ENCODE results near the gene TNFRSF14. TPM values are rescaled to one million over a fixed set of nuclear protein-coding genes. Genes with fewer than 3 reads are reported as not detected.

Gene TNFRSF14
- total RNA-seq, 4 donors from 2014 or later: 64.9 to 105 (median 91.1) TPM

GRCh38 chr1:2602866-2603520, 46.8 kb downstream of the TNFRSF14 start:
- H3K4me3 ChIP-seq: no peak overlapping the region
- TF ChIP-seq CTCF (IDR thresholded peaks at IDR 0.05) (no peak), POLR2A (IDR thresholded peaks at IDR 0.05) (no peak), EP300 (IDR thresholded peaks at IDR 0.05) (no peak)
- no peak overlapping the region for H3K27ac ChIP-seq
- peak in 1 of 2 donors; percentile 6 for DNase-seq (ENCODE audit: low spot score in 2 of 2)
- peaks cover 0 to 9% (median 0%) of the 10 kb centered on the region in 4 donors for H3K4me1 ChIP-seq
- H3K36me3 ChIP-seq: no peaks in the 10 kb centered on the region
- H3K27me3 ChIP-seq: peaks cover 0 to 6% of the 10 kb centered on the region in 2 donors
- WGBS, 2 donors: 77 to 84% methylated on average over 11 to 12 of the region's 18 CpGs
- H3K9me3 ChIP-seq: peaks cover 0 to 39% (median 3%) of the 10 kb centered on the region in 4 donors

GRCh38 chr1:2603521-2604155, 47.5 kb downstream of the TNFRSF14 start:
- Histone ChIP-seq H3K27me3 (peaks cover 0 to 6% of the 10 kb centered on the region in 2 donors), H3K9me3 (peaks cover 0 to 32% (median 3%) of the 10 kb centered on the region in 4 donors), H3K4me3 (no peak overlapping the region), H3K4me1 (peaks cover 0 to 9% (median 0%) of the 10 kb centered on the region in 4 donors), H3K27ac (no peak overlapping the region), H3K36me3 (no peaks in the 10 kb centered on the region)
- 79 to 85% methylated on average over 19 of the region's 25 CpGs for WGBS, 2 donors
- TF ChIP-seq CTCF (IDR thresholded peaks at IDR 0.05) (no peak), POLR2A (IDR thresholded peaks at IDR 0.05) (no peak)
- peak in 1 of 2 donors; percentile 7 for DNase-seq (ENCODE audit: low spot score in 2 of 2)

- Histone ChIP-seq H3K36me3 (no peaks in the 10 kb centered on the region), H3K4me1 (peaks cover 0 to 9% (median 0%) of the 10 kb centered on the region in 4 donors), H3K9me3 (peaks cover 0 to 26% (median 0%) of the 10 kb centered on the region in 4 donors), H3K27ac (no peak overlapping the region), H3K4me3 (no peak overlapping the region), H3K27me3 (peaks cover 0 to 6% of the 10 kb centered on the region in 2 donors)
- peak in 1 of 2 donors; percentile 8 for DNase-seq (ENCODE audit: low spot score in 2 of 2)
- TF ChIP-seq EP300 (IDR thresholded peaks at IDR 0.05): no peak
- no peak for TF ChIP-seq CTCF (IDR thresholded peaks at IDR 0.05)
- TF ChIP-seq POLR2A (IDR thresholded peaks at IDR 0.05): no peak
- 72 to 100% methylated on average over 5 to 6 of the region's 19 CpGs for WGBS, 2 donors
Measured at GRCh38 chr1:2604156-2604843, 48.1 kb downstream of the TNFRSF14 start.

- peak in 1 of 2 donors; percentile 11 for DNase-seq (ENCODE audit: low spot score in 2 of 2)
- 76 to 85% methylated on average over 8 to 12 of the region's 14 CpGs for WGBS, 2 donors
- Histone ChIP-seq H3K9me3 (peaks cover 0 to 19% (median 0%) of the 10 kb centered on the region in 4 donors), H3K27ac (no peak overlapping the region), H3K4me1 (peaks cover 0 to 9% (median 0%) of the 10 kb centered on the region in 4 donors), H3K36me3 (no peaks in the 10 kb centered on the region), H3K4me3 (no peak overlapping the region), H3K27me3 (peaks cover 0 to 6% of the 10 kb centered on the region in 2 donors)
- no peak for TF ChIP-seq POLR2A (IDR thresholded peaks at IDR 0.05)
- TF ChIP-seq CTCF (IDR thresholded peaks at IDR 0.05): no peak
- TF ChIP-seq EP300 (IDR thresholded peaks at IDR 0.05): no peak
Measured at GRCh38 chr1:2604844-2605508, 48.8 kb downstream of the TNFRSF14 start.
